Measurements from ENCODE around the gene ARL4A. TPM values are rescaled to one million over a fixed set of nuclear protein-coding genes. Genes with fewer than 3 reads are reported as not detected.

Gene ARL4A
- total RNA-seq, 1 experiment from 2014 or later = 39.4 TPM

DNA sequence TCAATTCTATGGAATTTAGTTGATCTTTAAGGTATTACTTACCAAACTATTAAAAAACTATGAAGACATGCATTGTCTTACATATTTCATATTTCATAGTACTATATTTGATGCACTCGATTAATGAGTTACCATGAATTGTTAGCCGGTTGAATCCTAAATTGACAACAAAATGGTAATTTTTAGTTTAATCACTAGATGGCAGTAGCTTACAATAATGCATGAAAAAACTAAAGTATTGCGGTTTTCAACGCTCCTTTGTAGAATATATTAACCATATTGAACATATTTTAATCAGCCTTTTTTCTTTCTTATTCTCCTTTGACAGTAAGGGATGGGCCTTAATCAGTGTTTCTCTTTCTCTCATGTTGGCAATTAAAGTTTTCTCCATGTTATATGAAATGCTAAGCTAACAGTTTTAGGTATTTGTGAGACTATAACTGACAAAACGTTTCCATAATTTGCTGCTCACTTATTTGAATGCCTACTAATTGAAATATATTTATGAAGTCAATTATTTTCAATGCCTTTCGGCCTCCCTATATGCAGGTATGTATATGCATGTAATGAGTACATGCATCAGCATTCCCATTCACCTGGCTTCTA lies 48.5 kb upstream of the ARL4A start:
- H3K36me3 Mint-ChIP-seq (ENCODE audit: insufficient read depth in 1 of 3, low read depth in 3 of 3) = no peaks in the 10 kb centered on the region

More for the DNA sequence above, 48.5 kb upstream of the ARL4A start:
- no peaks in the 10 kb centered on the region; the same call in 1 of the 2 replicates for H3K27me3 ChIP-seq (ENCODE audit: insufficient read depth, low read length)
- TF ChIP-seq, protein P1, sequence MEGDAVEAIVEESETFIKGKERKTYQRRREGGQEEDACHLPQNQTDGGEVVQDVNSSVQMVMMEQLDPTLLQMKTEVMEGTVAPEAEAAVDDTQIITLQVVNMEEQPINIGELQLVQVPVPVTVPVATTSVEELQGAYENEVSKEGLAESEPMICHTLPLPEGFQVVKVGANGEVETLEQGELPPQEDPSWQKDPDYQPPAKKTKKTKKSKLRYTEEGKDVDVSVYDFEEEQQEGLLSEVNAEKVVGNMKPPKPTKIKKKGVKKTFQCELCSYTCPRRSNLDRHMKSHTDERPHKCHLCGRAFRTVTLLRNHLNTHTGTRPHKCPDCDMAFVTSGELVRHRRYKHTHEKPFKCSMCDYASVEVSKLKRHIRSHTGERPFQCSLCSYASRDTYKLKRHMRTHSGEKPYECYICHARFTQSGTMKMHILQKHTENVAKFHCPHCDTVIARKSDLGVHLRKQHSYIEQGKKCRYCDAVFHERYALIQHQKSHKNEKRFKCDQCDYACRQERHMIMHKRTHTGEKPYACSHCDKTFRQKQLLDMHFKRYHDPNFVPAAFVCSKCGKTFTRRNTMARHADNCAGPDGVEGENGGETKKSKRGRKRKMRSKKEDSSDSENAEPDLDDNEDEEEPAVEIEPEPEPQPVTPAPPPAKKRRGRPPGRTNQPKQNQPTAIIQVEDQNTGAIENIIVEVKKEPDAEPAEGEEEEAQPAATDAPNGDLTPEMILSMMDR (conservative IDR thresholded peaks at IDR 0.05) = peak; percentile 80
- H4K8ac ChIP-seq (replicated peaks; ENCODE audit: insufficient read length, low read depth, low read length) = no peak overlapping the region
- no peaks in the 10 kb centered on the region for H4K20me1 ChIP-seq (ENCODE audit: control insufficient read depth, insufficient read depth, insufficient read length)
- no peak overlapping the region for H3K18ac ChIP-seq (ENCODE audit: insufficient read length, low read depth, low read length)
- H4K5ac ChIP-seq (ENCODE audit: insufficient read length, low read depth, low read length) = no peak overlapping the region
- no peak overlapping the region for H2BK20ac ChIP-seq (ENCODE audit: low read depth, low read length, poor library complexity, severe bottlenecking)
- no peak overlapping the region for H2BK5ac ChIP-seq (ENCODE audit: insufficient read length, low read length)
- H2BK12ac ChIP-seq (ENCODE audit: insufficient read length, low read depth, low read length) = no peak overlapping the region
- no peak overlapping the region for H3K27ac ChIP-seq (ENCODE audit: insufficient read length, low read depth, low read length)
- WGBS (ENCODE audit: extremely low coverage, insufficient read length, low lambda C conversion rate) = no CpG with 5 or more reads among the region's 6 CpGs
- no peak overlapping the region for H3K23ac ChIP-seq (ENCODE audit: insufficient read length, low read depth, low read length)
- H3K27ac Mint-ChIP-seq = no peak overlapping the region
- no peak overlapping the region for H4K91ac ChIP-seq (ENCODE audit: insufficient read length, low read depth, low read length)
- no peak overlapping the region for H2BK120ac ChIP-seq (ENCODE audit: low read depth, low read length, poor library complexity, severe bottlenecking)
- no peak overlapping the region for H3K4me2 ChIP-seq (ENCODE audit: insufficient read depth, insufficient read length, low read length)
- no peaks in the 10 kb centered on the region for H3K79me1 ChIP-seq (ENCODE audit: insufficient read depth, low read depth, low read length, poor library complexity, severe bottlenecking)
- no peaks in the 10 kb centered on the region for H3K4me1 Mint-ChIP-seq
- H3K79me2 ChIP-seq (ENCODE audit: insufficient read depth, low read length) = no peaks in the 10 kb centered on the region
- no peak overlapping the region for H3K14ac ChIP-seq (ENCODE audit: insufficient read depth, low read length)
- H3K23me2 ChIP-seq (ENCODE audit: insufficient read length, low read depth, low read length, poor library complexity, severe bottlenecking) = no peaks in the 10 kb centered on the region
- no peak overlapping the region for H3K4me3 Mint-ChIP-seq
- H2BK15ac ChIP-seq (ENCODE audit: low read depth, low read length) = no peak overlapping the region
- H3K9me3 Mint-ChIP-seq = no peaks in the 10 kb centered on the region
- H3T11ph ChIP-seq (ENCODE audit: low read length) = no peak overlapping the region
- H3K9ac ChIP-seq (ENCODE audit: extremely low read depth, insufficient read length, low read length) = no peak overlapping the region
- H3K4ac ChIP-seq (ENCODE audit: low read depth, low read length) = no peak overlapping the region
- H3K56ac ChIP-seq (ENCODE audit: insufficient read length, low read depth, low read length) = no peak overlapping the region
- H3K27me3 Mint-ChIP-seq (ENCODE audit: low read depth) = no peaks in the 10 kb centered on the region
- no peak overlapping the region for H2AFZ ChIP-seq (ENCODE audit: low read length)
- no peaks in the 10 kb centered on the region for H3K9me3 ChIP-seq (ENCODE audit: control insufficient read depth, low read depth, low read length)
- H3K4me1 ChIP-seq (ENCODE audit: insufficient read depth, low read length) = no peaks in the 10 kb centered on the region
- DNase-seq = no peak
- H2AK5ac ChIP-seq (ENCODE audit: insufficient read length, low read length) = no peak overlapping the region

Measured in H9 (cell line).